ENCODE measurements around the gene WDR54.

DNA sequence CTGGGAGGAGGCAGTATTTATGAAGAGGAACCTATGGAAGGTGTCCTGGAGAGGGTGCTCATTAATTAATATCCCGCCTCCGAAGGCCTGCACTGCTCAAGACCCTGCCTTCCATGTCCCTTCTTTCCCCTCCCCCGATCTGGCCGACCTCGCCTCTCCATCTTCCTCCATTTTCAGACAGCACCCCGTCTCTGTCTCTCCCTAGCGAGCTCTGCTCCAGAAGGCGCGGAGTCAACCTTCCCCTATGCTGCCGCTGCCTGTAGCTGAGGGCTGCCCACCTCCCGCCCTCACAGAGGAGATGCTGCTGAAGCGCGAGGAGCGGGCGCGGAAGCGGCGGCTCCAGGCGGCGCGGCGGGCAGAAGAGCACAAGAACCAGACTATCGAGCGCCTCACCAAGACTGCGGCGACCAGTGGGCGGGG lies 35.6 kb downstream of the WDR54 start:
- TF ChIP-seq POLR2A (IDR thresholded peaks at IDR 0.05; ENCODE audit: low read depth, low read length) (no peak; the same call in 1 of the 2 replicates), TAF1 (IDR thresholded peaks at IDR 0.05; ENCODE audit: borderline replicate concordance, low read depth, low read length) (no peak)
